DOHH2 (cell line): ENCODE results near the gene BSN.

Experiments used
- H3F3A ChIP-seq: fragments of 200-600 bp; sonication (generic), shearing (Covaris generic); 2 replicates; pipeline ENCODE4 v1.6.0; 2016; ENCODE audit warnings: antibody characterized with exemption, mild to moderate bottlenecking; ENCODE audit not compliant: control insufficient read depth, insufficient read depth
- H3K27ac ChIP-seq: fragments of 200-600 bp; sonication (generic); 2 replicates; pipeline ENCODE4 v1.5.1; 2014; ENCODE audit warnings: low read depth, mild to moderate bottlenecking, low read length, moderate library complexity
- H3K27me3 ChIP-seq: fragments of 200-600 bp; sonication (generic); 2 replicates; pipeline ENCODE4 v1.6.1; 2014; ENCODE audit warnings: mild to moderate bottlenecking, low read length, mixed read lengths; ENCODE audit not compliant: control insufficient read depth
- H3K36me3 ChIP-seq: fragments of 200-600 bp; sonication (generic); 2 replicates; pipeline ENCODE4 v1.6.1; 2014; ENCODE audit warnings: mild to moderate bottlenecking, low read length, moderate library complexity, mixed read lengths; ENCODE audit not compliant: control insufficient read depth
- H3K4me1 ChIP-seq: fragments of 200-600 bp; sonication (generic); 2 replicates; pipeline ENCODE4 v1.6.1; 2014; ENCODE audit warnings: mild to moderate bottlenecking, low read length, mixed read lengths; ENCODE audit not compliant: control insufficient read depth
- H3K4me2 ChIP-seq: fragments of 200-600 bp; sonication (generic); 2 replicates; pipeline ENCODE4 v1.6.0; 2014; ENCODE audit warnings: mild to moderate bottlenecking, low read length, moderate library complexity
- H3K4me3 ChIP-seq: fragments of 200-600 bp; sonication (generic); 2 replicates; pipeline ENCODE4 v1.5.1; 2014; ENCODE audit warnings: mild to moderate bottlenecking, low read length, mixed read lengths
- H3K79me2 ChIP-seq: fragments of 200-600 bp; sonication (generic); 2 replicates; pipeline ENCODE4 v1.6.1; 2014; ENCODE audit warnings: mild to moderate bottlenecking, low read length, mixed read lengths; ENCODE audit not compliant: control insufficient read depth
- H3K9me2 ChIP-seq: fragments of 200-600 bp; sonication (generic); replicated peaks from 2 replicates; pipeline ENCODE4 v1.6.1; 2014; ENCODE audit warnings: mild to moderate bottlenecking, low read length, mixed read lengths; ENCODE audit not compliant: control insufficient read depth
- H3K9me3 ChIP-seq: fragments of 200-600 bp; sonication (generic); 2 replicates; pipeline ENCODE4 v1.6.1; 2014; ENCODE audit warnings: antibody characterized with exemption, low read length, mixed read lengths; ENCODE audit not compliant: control insufficient read depth, insufficient read depth
- H4K20me1 ChIP-seq: fragments of 200-600 bp; sonication (generic); 2 replicates; pipeline ENCODE4 v1.6.0; 2014; ENCODE audit warnings: low read depth, mild to moderate bottlenecking, antibody characterized with exemption, low read length, moderate library complexity; ENCODE audit not compliant: control insufficient read depth, insufficient read depth
- CTCF ChIP-seq: fragments of 200-600 bp; sonication (generic); IDR thresholded peaks from one replicate; pipeline ENCODE4 v1.5.1; 2014; ENCODE audit warnings: antibody characterized with exemption, mild to moderate bottlenecking, low read depth, low read length; ENCODE audit not compliant: poor library complexity, severe bottlenecking
- EZH2phosphoT487 ChIP-seq: fragments of 200-600 bp; sonication (generic); IDR thresholded peaks from 2 replicates; pipeline ENCODE4 v1.6.1; 2017; ENCODE audit warnings: borderline replicate concordance, mild to moderate bottlenecking, antibody characterized with exemption, low read length, moderate library complexity, mixed read lengths

Gene BSN

GRCh38 chr3:49674497-49674983 is 120.3 kb downstream of the BSN start:
- peak overlapping the region; percentile 87 for H3K4me2 ChIP-seq
- peaks cover 5% of the 10 kb centered on the region for H3F3A ChIP-seq
- H3K9me2 ChIP-seq = no peaks in the 10 kb centered on the region
- H3K9me3 ChIP-seq = no peaks in the 10 kb centered on the region
- H3K27ac ChIP-seq = peak overlapping the region; percentile 85; the same call in 1 of the 2 replicates
- peaks cover 31% of the 10 kb centered on the region for H3K79me2 ChIP-seq
- peaks cover 51% of the 10 kb centered on the region for H3K36me3 ChIP-seq
- 0 out of 2 replicates have a peak, but pooled peaks cover 3% of the 10 kb centered on the region for H4K20me1 ChIP-seq
- no peak for TF ChIP-seq CTCF
- no peak for TF ChIP-seq EZH2phosphoT487
- peak overlapping the region; percentile 87 for H3K4me3 ChIP-seq
- H3K4me1 ChIP-seq = peaks cover 18% of the 10 kb centered on the region
- no peaks in the 10 kb centered on the region for H3K27me3 ChIP-seq

GRCh38 chr3:49675912-49676311 is 121.6 kb downstream of the BSN start:
- 0 out of 2 replicates have a peak, but pooled peaks cover 3% of the 10 kb centered on the region for H4K20me1 ChIP-seq
- H3K4me2 ChIP-seq = no peak overlapping the region
- H3K79me2 ChIP-seq = peaks cover 31% of the 10 kb centered on the region
- H3F3A ChIP-seq = peaks cover 5% of the 10 kb centered on the region
- no peak for TF ChIP-seq CTCF
- TF ChIP-seq EZH2phosphoT487 = no peak
- H3K4me1 ChIP-seq = peaks cover 18% of the 10 kb centered on the region
- H3K27me3 ChIP-seq = no peaks in the 10 kb centered on the region
- no peaks in the 10 kb centered on the region for H3K9me3 ChIP-seq
- H3K4me3 ChIP-seq = no peak overlapping the region
- H3K9me2 ChIP-seq = no peaks in the 10 kb centered on the region
- H3K36me3 ChIP-seq = peaks cover 64% of the 10 kb centered on the region
- no peak overlapping the region for H3K27ac ChIP-seq

GRCh38 chr3:49680493-49681231 is 126.4 kb downstream of the BSN start:
- Histone ChIP-seq H3K4me1 (no peaks in the 10 kb centered on the region), H3K27me3 (no peaks in the 10 kb centered on the region), H3K4me2 (no peak overlapping the region), H3K27ac (no peak overlapping the region), H3K9me3 (no peaks in the 10 kb centered on the region), H3K79me2 (peaks cover 2% of the 10 kb centered on the region), H3K4me3 (no peak overlapping the region), H3K36me3 (peaks cover 80% of the 10 kb centered on the region), H3F3A (no peaks in the 10 kb centered on the region), H3K9me2 (no peaks in the 10 kb centered on the region), H4K20me1 (0 out of 2 replicates have a peak, but pooled peaks cover 3% of the 10 kb centered on the region)
- TF ChIP-seq EZH2phosphoT487 = no peak
- no peak for TF ChIP-seq CTCF
